HepG2 (cell line): Measurements from ENCODE around the gene GRB2. TPM values are rescaled to one million over a fixed set of nuclear protein-coding genes. Genes with fewer than 3 reads are reported as not detected.

Experiments used
- ATF7-NPFF ChIP-seq: sonication (generic); formaldehyde crosslinking; IDR thresholded peaks from 2 replicates; pipeline ENCODE4 v1.8.1; 2023; ENCODE audit warnings: mild to moderate bottlenecking, low read depth, missing genetic modification reagents, moderate library complexity
- HNF4G ChIP-seq, 2 experiments: sonication (generic) in 1 of 2; formaldehyde crosslinking in 1 of 2; IDR thresholded peaks; 2 replicates each; pipeline versions ENCODE4 v1.4.0 to v1.6.1; 2011 to 2020; ENCODE audit warnings: borderline replicate concordance in 2 of 2, low read depth in 2 of 2, mild to moderate bottlenecking in 2 of 2, low read length in 1 of 2, missing genetic modification reagents in 1 of 2, moderate library complexity in 1 of 2
- MATR3 ChIP-seq: sonication (generic); formaldehyde crosslinking; IDR thresholded peaks from 2 replicates; pipeline ENCODE4 v1.4.0; 2020; ENCODE audit warnings: missing genetic modification reagents
- MBD4 ChIP-seq: IDR thresholded peaks from 2 replicates; pipeline ENCODE4 v1.6.1; 2012; ENCODE audit warnings: low read length, inconsistent platforms, borderline replicate concordance
- NFRKB ChIP-seq: fragments of 450-650 bp; IDR thresholded peaks from 2 replicates; pipeline ENCODE4 v1.6.1; 2017
- POLR2AphosphoS5 ChIP-seq: IDR thresholded peaks from 2 replicates; pipeline ENCODE4 v1.6.1; 2012; ENCODE audit warnings: low read depth, low read length
- SNRNP70 ChIP-seq: fragments of 200-400 bp; formaldehyde crosslinking; IDR thresholded peaks from 2 replicates; pipeline ENCODE4 v1.6.1; 2017; ENCODE audit warnings: mild to moderate bottlenecking, low read depth, low read length, moderate library complexity
- SP4 ChIP-seq: sonication (generic); formaldehyde crosslinking; IDR thresholded peaks from 2 replicates; pipeline ENCODE4 v1.8.1; 2023; ENCODE audit warnings: mild to moderate bottlenecking, missing genetic modification reagents
- SRSF1 ChIP-seq: fragments of 200-400 bp; formaldehyde crosslinking; optimal IDR thresholded peaks from 2 replicates; pipeline ENCODE3; 2017; ENCODE audit warnings: mild to moderate bottlenecking, low read depth, low read length, moderate library complexity
- TOE1 ChIP-seq: sonication (generic); formaldehyde crosslinking; IDR thresholded peaks from 2 replicates; pipeline ENCODE4 v1.4.0; 2020; ENCODE audit warnings: mild to moderate bottlenecking, missing genetic modification reagents
- U2AF1 ChIP-seq: fragments of 200-400 bp; formaldehyde crosslinking; optimal IDR thresholded peaks from 2 replicates; pipeline ENCODE3; 2017; ENCODE audit warnings: mild to moderate bottlenecking, low read depth, low read length
- ZBTB21 ChIP-seq: sonication (generic); formaldehyde crosslinking; IDR thresholded peaks from 2 replicates; pipeline ENCODE4 v1.4.0; 2020; ENCODE audit warnings: missing genetic modification reagents
- ZNF234 ChIP-seq: sonication (generic); formaldehyde crosslinking; conservative IDR thresholded peaks from 2 replicates; pipeline ENCODE4 v1.5.1; 2020; ENCODE audit warnings: mild to moderate bottlenecking, missing genetic modification reagents
- ZNF335 ChIP-seq: sonication (generic); formaldehyde crosslinking; IDR thresholded peaks from 2 replicates; pipeline ENCODE4 v1.4.0; 2020; ENCODE audit warnings: missing genetic modification reagents
- ZNF605 ChIP-seq: sonication (generic); formaldehyde crosslinking; IDR thresholded peaks from 2 replicates; pipeline ENCODE4 v1.8.0; 2022; ENCODE audit warnings: mild to moderate bottlenecking, missing genetic modification reagents
- ZNF670 ChIP-seq: sonication (generic); formaldehyde crosslinking; IDR thresholded peaks from 2 replicates; pipeline ENCODE4 v1.8.0; 2022; ENCODE audit warnings: mild to moderate bottlenecking, missing genetic modification reagents, borderline replicate concordance
- ZNF839 ChIP-seq: sonication (generic); formaldehyde crosslinking; IDR thresholded peaks from 2 replicates; pipeline ENCODE4 v1.4.0; 2020; ENCODE audit warnings: missing genetic modification reagents, mild to moderate bottlenecking, borderline replicate concordance
- polyA plus RNA-seq, 8 experiments: library from polyadenylated mRNA; depleted of rRNA in 3 of 8; stranded (reverse) in 7 of 8; unstranded in 1 of 8; fragments of >200 nt; fragmentation: Illumina TruSeq in 4 of 8; extraction: Trizol in 4 of 8; gene quantifications; 2 replicates each; pipeline versions ENCODE4 v1.2.1 to v1.2.3, GENCODE V29; 2011 to 2016; ENCODE audit warnings: low read depth in 4 of 8, missing spikeins in 1 of 8, mixed read lengths in 1 of 8; ENCODE audit not compliant: insufficient read depth in 1 of 8
- total RNA-seq, 5 experiments: library from RNA; depleted of rRNA; stranded (reverse); fragments of >200 nt; fragmentation: Illumina TruSeq; extraction: Trizol; gene quantifications; 2 replicates each; pipeline ENCODE4 v1.2.3, GENCODE V29; 2016; ENCODE audit warnings: low read depth in 1 of 5
- TF ChIP-seq, protein P1 (sequence below): sonication (generic); formaldehyde crosslinking; IDR thresholded peaks from 2 replicates; pipeline ENCODE4 v1.4.0; 2020; ENCODE audit warnings: missing genetic modification reagents
- TF ChIP-seq, protein P2 (sequence below), 2 experiments: sonication (generic) in 1 of 2; formaldehyde crosslinking in 1 of 2; IDR thresholded peaks; 2 replicates each; pipeline versions ENCODE4 v1.5.1 to v1.6.1; 2011 to 2020; ENCODE audit warnings: borderline replicate concordance in 1 of 2, low read depth in 1 of 2, low read length in 1 of 2, mild to moderate bottlenecking in 1 of 2, missing genetic modification reagents in 1 of 2, moderate library complexity in 1 of 2
- TF ChIP-seq, protein P3 (sequence below): sonication (generic); formaldehyde crosslinking; IDR thresholded peaks from 2 replicates; pipeline ENCODE4 v1.5.0; 2020; ENCODE audit warnings: mild to moderate bottlenecking, missing genetic modification reagents, borderline replicate concordance

The GRB2 gene
- total and polyA plus RNA-seq, 2 of the 13 experiments (the other 11 are each of a cell fraction or from before 2014, with no cell fraction given): 84.6 to 92.3 TPM

DNA sequence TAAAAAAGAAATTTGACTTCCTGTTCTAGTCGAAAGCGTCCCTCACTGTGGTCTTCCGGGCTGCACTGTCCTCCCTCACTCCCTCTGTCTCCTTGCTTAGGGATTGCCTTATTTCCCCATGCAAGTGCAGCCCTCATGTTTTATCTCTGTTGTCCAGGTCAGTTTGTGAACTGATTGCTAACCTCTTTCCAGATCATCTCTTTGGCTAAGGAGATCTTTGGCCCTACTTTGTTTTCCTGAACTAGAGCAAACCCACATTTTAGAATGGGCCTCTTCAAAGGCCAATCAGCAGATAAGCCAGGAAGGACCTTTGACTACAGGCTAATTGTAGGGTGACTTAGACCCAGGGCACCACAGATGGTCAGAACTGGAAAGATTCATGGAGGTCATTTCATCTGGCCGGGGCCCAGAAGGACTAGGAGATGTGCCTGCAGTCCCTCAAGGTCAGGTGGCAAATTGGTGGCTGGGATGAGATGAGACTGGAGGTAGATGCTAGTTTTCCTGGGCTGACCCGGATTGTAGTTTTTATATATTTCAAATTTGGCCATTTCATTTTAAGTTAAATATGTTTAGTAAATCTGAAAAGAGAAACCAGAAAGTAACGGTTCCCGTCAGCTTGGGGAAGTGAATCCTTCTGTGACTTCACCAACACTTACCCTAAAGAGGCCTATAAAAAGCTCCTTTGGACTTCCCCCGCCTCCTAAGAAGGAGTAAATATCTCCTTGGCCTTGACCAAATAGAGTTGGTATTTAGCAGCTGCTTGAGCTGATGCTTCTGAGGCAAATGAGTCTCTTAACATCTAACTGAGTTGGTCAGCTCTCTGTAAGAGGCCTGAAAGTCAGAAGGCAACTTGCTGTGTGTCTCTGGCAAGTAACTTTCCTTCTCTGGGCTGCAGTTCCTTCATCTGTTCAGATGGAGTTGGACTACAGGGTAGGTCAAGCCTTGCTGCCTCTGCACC is 110.0 kb downstream of the GRB2 start (continued):
- TF ChIP-seq, protein P1, sequence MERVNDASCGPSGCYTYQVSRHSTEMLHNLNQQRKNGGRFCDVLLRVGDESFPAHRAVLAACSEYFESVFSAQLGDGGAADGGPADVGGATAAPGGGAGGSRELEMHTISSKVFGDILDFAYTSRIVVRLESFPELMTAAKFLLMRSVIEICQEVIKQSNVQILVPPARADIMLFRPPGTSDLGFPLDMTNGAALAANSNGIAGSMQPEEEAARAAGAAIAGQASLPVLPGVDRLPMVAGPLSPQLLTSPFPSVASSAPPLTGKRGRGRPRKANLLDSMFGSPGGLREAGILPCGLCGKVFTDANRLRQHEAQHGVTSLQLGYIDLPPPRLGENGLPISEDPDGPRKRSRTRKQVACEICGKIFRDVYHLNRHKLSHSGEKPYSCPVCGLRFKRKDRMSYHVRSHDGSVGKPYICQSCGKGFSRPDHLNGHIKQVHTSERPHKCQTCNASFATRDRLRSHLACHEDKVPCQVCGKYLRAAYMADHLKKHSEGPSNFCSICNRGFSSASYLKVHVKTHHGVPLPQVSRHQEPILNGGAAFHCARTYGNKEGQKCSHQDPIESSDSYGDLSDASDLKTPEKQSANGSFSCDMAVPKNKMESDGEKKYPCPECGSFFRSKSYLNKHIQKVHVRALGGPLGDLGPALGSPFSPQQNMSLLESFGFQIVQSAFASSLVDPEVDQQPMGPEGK (CRISPR knock-in tag): peak; percentile 55; the same call in 1 of the 2 replicates
- TF ChIP-seq, protein P2, sequence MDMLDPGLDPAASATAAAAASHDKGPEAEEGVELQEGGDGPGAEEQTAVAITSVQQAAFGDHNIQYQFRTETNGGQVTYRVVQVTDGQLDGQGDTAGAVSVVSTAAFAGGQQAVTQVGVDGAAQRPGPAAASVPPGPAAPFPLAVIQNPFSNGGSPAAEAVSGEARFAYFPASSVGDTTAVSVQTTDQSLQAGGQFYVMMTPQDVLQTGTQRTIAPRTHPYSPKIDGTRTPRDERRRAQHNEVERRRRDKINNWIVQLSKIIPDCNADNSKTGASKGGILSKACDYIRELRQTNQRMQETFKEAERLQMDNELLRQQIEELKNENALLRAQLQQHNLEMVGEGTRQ (IDR thresholded peaks at IDR 0.05; ENCODE audit: low read depth, low read length): no peak
- TF ChIP-seq, protein P2 (CRISPR knock-in tag; IDR thresholded peaks at IDR 0.05; ENCODE audit: borderline replicate concordance): 0 out of 2 replicates have a peak, but pooled peaks have one; percentile 34
- no peak for TF ChIP-seq NFRKB
- no peak for TF ChIP-seq U2AF1
- TF ChIP-seq ZNF605 (CRISPR knock-in tag): peak; percentile 41; the same call in 1 of the 2 replicates
- TF ChIP-seq MATR3 (CRISPR knock-in tag): no peak
- TF ChIP-seq ZNF839 (CRISPR knock-in tag): no peak
- 0 out of 2 replicates have a peak, but pooled peaks have one; percentile 86 for TF ChIP-seq TOE1
- TF ChIP-seq MBD4: no peak
- no peak for TF ChIP-seq ZNF234 (CRISPR knock-in tag)
- TF ChIP-seq ATF7-NPFF (CRISPR knock-in tag): no peak
- TF ChIP-seq SP4: no peak
- peak; percentile 56; the same call in 1 of the 2 replicates for TF ChIP-seq ZNF670 (CRISPR knock-in tag)
- TF ChIP-seq, protein P3, sequence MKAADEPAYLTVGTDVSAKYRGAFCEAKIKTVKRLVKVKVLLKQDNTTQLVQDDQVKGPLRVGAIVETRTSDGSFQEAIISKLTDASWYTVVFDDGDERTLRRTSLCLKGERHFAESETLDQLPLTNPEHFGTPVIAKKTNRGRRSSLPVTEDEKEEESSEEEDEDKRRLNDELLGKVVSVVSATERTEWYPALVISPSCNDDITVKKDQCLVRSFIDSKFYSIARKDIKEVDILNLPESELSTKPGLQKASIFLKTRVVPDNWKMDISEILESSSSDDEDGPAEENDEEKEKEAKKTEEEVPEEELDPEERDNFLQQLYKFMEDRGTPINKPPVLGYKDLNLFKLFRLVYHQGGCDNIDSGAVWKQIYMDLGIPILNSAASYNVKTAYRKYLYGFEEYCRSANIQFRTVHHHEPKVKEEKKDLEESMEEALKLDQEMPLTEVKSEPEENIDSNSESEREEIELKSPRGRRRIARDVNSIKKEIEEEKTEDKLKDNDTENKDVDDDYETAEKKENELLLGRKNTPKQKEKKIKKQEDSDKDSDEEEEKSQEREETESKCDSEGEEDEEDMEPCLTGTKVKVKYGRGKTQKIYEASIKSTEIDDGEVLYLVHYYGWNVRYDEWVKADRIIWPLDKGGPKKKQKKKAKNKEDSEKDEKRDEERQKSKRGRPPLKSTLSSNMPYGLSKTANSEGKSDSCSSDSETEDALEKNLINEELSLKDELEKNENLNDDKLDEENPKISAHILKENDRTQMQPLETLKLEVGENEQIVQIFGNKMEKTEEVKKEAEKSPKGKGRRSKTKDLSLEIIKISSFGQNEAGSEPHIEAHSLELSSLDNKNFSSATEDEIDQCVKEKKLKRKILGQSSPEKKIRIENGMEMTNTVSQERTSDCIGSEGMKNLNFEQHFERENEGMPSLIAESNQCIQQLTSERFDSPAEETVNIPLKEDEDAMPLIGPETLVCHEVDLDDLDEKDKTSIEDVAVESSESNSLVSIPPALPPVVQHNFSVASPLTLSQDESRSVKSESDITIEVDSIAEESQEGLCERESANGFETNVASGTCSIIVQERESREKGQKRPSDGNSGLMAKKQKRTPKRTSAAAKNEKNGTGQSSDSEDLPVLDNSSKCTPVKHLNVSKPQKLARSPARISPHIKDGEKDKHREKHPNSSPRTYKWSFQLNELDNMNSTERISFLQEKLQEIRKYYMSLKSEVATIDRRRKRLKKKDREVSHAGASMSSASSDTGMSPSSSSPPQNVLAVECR: peak; percentile 73; the same call in 1 of the 2 replicates
- no peak for TF ChIP-seq SNRNP70
- peak; percentile 96 for TF ChIP-seq HNF4G (IDR thresholded peaks at IDR 0.05; ENCODE audit: borderline replicate concordance, low read depth, low read length)
- peak; percentile 91 for TF ChIP-seq HNF4G (CRISPR knock-in tag; IDR thresholded peaks at IDR 0.05; ENCODE audit: borderline replicate concordance, low read depth)
- TF ChIP-seq POLR2AphosphoS5: peak; percentile 93
- no peak for TF ChIP-seq SRSF1
- peak; percentile 91 for TF ChIP-seq ZNF335 (CRISPR knock-in tag)
- no peak for TF ChIP-seq ZBTB21
